Activated CD4-positive, alpha-beta T cell treated with anti-CD3 and anti-CD28 coated beads, Interleukin-2, amount 10 ng/mL, durations not matched to agents 7 days and 5 days (primary cell): ENCODE data around the gene GLS. TPM values are rescaled to one million over a fixed set of nuclear protein-coding genes. Genes with fewer than 3 reads are reported as not detected.
"Not testable (repeated sequence)": the region's sequence is repeated elsewhere in the genome, so short reads cannot be mapped to it uniquely, and the experiment has no call there.

Experiments used
- CTCF ChIA-PET: fragments of 350-600 bp; sonication (Branson Sonifier 250); formaldehyde crosslinking; loops from one replicate; lab custom pipeline; 2021; ENCODE audit warnings: antibody characterized with exemption; lab: Charles Lee
- POLR2A ChIA-PET: fragments of 350-600 bp; sonication (Branson Sonifier 250); formaldehyde crosslinking; loops from one replicate; lab custom pipeline; 2021; ENCODE audit warnings: antibody characterized with exemption; lab: Charles Lee
- DNase-seq: peaks from one replicate; pipeline ENCODE4 v3.0.0-alpha.2; 2020
- H3K27ac Mint-ChIP-seq: one replicate; pipeline ENCODE4 v1.8.0; 2021; ENCODE audit warnings: mild to moderate bottlenecking, moderate library complexity, mixed read lengths
- H3K27me3 Mint-ChIP-seq: one replicate; pipeline ENCODE4 v1.8.0; 2021; ENCODE audit warnings: mixed read lengths
- H3K36me3 Mint-ChIP-seq: one replicate; pipeline ENCODE4 v1.8.0; 2021; ENCODE audit warnings: low read depth, mixed read lengths
- H3K4me1 Mint-ChIP-seq: one replicate; pipeline ENCODE4 v1.8.0; 2021; ENCODE audit warnings: mixed read lengths
- H3K4me3 Mint-ChIP-seq: one replicate; pipeline ENCODE4 v1.8.0; 2021; ENCODE audit warnings: mild to moderate bottlenecking, moderate library complexity, mixed read lengths
- H3K9me3 Mint-ChIP-seq: one replicate; pipeline ENCODE4 v1.8.0; 2021; ENCODE audit warnings: mixed read lengths
- total RNA-seq, 2 experiments: library from RNA; stranded (reverse); gene quantifications; one replicate each; pipeline ENCODE4 v1.2.3, GENCODE V29; 2021

Gene GLS
- total RNA-seq, 2 experiments from 2014 or later, result 142 to 155 TPM

GRCh38 chr2:190993292-190993643, 112.6 kb downstream of the GLS start:
- no peaks in the 10 kb centered on the region for H3K27me3 Mint-ChIP-seq
- DNase-seq, result no peak
- ChIA-PET CTCF (interaction anchor here (1.0 to 2.0 kb wide), 5 partner anchors 9 to 27 kb away, joined by 3 to 6 read pairs (median 6); no protein-coding TSS in a partner anchor), POLR2A (interaction anchor here (0.7 kb wide), 1 partner anchor 27 kb away, joined by 4 read pairs; no protein-coding TSS in a partner anchor)
- no peak overlapping the region for H3K27ac Mint-ChIP-seq
- peaks cover 90% of the 10 kb centered on the region for H3K36me3 Mint-ChIP-seq
- H3K4me3 Mint-ChIP-seq, result no peak overlapping the region
- peaks cover 80% of the 10 kb centered on the region for H3K4me1 Mint-ChIP-seq
- no peaks in the 10 kb centered on the region for H3K9me3 Mint-ChIP-seq

DNA sequence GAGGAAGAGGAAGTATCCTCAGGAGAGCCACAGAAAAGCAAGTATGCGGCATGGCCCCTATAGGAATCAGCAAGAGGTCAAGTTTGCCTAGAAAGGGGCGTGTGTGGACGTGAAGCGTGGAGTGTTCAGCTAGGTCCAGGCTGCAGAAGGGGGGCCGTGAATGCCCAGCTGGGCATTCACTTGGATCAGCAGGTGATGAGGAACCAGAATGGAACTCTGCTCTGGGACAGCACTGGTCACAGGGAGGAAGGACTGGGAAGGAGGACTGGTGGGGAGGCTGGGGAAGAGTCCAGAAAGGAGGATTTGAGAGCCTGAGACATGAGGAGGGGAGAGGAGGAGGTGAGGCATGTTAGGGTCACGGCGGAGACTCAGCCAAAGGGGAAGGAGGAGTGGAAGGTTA, 113.5 kb downstream of the GLS start:
- POLR2A ChIA-PET, result no interaction called here
- Mint-ChIP-seq H3K36me3 (peaks cover 87% of the 10 kb centered on the region), H3K4me1 (peaks cover 79% of the 10 kb centered on the region), H3K4me3 (no peak overlapping the region), H3K9me3 (no peaks in the 10 kb centered on the region), H3K27ac (peak overlapping the region; percentile 47), H3K27me3 (no peaks in the 10 kb centered on the region)
- CTCF ChIA-PET, result interaction anchor here (2.0 kb wide), 1 partner anchor 10 kb away, joined by 6 read pairs; no protein-coding TSS in a partner anchor
- DNase-seq, result no peak

GRCh38 chr2:190995315-190995714, 114.7 kb downstream of the GLS start:
- H3K27me3 Mint-ChIP-seq, POLR2A ChIA-PET, CTCF ChIA-PET, H3K27ac Mint-ChIP-seq, DNase-seq, H3K4me3 Mint-ChIP-seq, H3K9me3 Mint-ChIP-seq: not testable (repeated sequence)
- Mint-ChIP-seq H3K36me3 (peaks cover 87% of the 10 kb centered on the region), H3K4me1 (peaks cover 81% of the 10 kb centered on the region)

GRCh38 chr2:190996338-190996946, 115.8 kb downstream of the GLS start:
- peak; percentile 49 for DNase-seq

DNA sequence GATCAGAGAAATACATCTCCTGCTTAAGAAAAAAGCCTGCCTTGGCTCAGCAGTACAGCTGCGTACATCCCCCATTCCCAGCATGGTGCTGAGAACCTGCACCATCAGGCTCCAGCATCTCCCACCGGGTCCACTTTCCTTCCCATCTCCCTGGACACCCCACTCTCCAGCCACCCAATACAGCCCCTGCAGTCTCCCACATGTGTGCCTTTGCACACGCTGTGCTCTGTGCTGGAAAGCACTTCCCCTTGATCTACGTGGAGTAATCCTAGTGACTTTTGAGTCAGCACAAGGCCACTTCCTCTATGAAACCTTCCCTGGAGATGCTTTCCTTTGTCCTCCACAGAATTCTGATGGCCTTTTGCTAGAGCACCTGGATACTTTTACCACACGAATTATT, 116.3 kb downstream of the GLS start:
- H3K27ac Mint-ChIP-seq, result peak overlapping the region; percentile 50
- no peaks in the 10 kb centered on the region for H3K9me3 Mint-ChIP-seq
- H3K4me1 Mint-ChIP-seq, result peaks cover 88% of the 10 kb centered on the region
- CTCF ChIA-PET, result interaction anchor here (1.1 kb wide), 1 partner anchor 9 kb away, joined by 3 read pairs; no protein-coding TSS in a partner anchor
- H3K4me3 Mint-ChIP-seq, result peak overlapping the region; percentile 26
- peaks cover 92% of the 10 kb centered on the region for H3K36me3 Mint-ChIP-seq
- POLR2A ChIA-PET, result no interaction called here
- DNase-seq, result no peak
- no peaks in the 10 kb centered on the region for H3K27me3 Mint-ChIP-seq

More at GRCh38 chr2:190996338-190996946, 115.8 kb downstream of the GLS start:
- no peaks in the 10 kb centered on the region for H3K27me3 Mint-ChIP-seq
- H3K4me3 Mint-ChIP-seq, result peak overlapping the region; percentile 26
- peaks cover 84% of the 10 kb centered on the region for H3K4me1 Mint-ChIP-seq
- no peaks in the 10 kb centered on the region for H3K9me3 Mint-ChIP-seq
- H3K27ac Mint-ChIP-seq, result peak overlapping the region; percentile 71
- POLR2A ChIA-PET, result no interaction called here
- CTCF ChIA-PET, result no interaction called here
- H3K36me3 Mint-ChIP-seq, result peaks cover 88% of the 10 kb centered on the region

DNA sequence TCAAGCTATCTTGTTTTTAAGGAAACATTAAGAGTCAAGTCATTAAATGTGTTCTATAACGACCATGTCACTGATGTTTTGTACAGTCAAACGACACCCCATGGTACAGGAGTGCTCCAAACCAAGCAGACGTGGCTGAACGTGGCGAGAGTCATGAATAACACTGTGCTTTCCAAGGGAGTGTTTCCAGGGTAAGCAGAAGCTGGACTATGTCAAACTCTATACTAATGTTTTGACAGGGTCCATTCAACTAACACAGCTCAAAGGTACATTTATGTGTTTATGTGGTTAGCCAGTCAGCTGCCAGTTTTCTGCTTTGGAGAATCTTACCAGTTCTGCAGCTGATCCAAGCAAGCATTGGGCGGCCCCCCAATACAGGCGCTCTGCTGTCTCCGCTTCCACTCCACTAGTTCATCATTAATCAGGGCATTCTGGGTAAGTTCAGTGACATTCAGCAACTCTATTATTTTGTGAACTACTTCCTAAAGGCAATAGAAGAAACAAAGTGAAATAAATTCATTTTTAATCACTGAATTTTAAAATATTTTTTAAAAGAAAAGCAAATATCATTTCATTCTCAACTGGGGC, 117.0 kb downstream of the GLS start:
- H3K27ac Mint-ChIP-seq, result peak overlapping the region; percentile 50
- no peak overlapping the region for H3K4me3 Mint-ChIP-seq
- DNase-seq, result no peak
- no peaks in the 10 kb centered on the region for H3K9me3 Mint-ChIP-seq
- ChIA-PET CTCF (interaction anchor here (0.7 to 1.1 kb wide), 2 partner anchors 9 to 574 kb away, joined by 3 to 4 read pairs; no protein-coding TSS in a partner anchor), POLR2A (no interaction called here)
- H3K4me1 Mint-ChIP-seq, result peaks cover 88% of the 10 kb centered on the region
- peaks cover 91% of the 10 kb centered on the region for H3K36me3 Mint-ChIP-seq
- no peaks in the 10 kb centered on the region for H3K27me3 Mint-ChIP-seq

GRCh38 chr2:190999058-190999457, 118.4 kb downstream of the GLS start:
- CTCF ChIA-PET, result no interaction called here
- H3K36me3 Mint-ChIP-seq, result peaks cover 92% of the 10 kb centered on the region
- no peak overlapping the region for H3K4me3 Mint-ChIP-seq
- peaks cover 91% of the 10 kb centered on the region for H3K4me1 Mint-ChIP-seq
- no peak for DNase-seq
- H3K27ac Mint-ChIP-seq, result no peak overlapping the region
- H3K27me3 Mint-ChIP-seq, result no peaks in the 10 kb centered on the region
- POLR2A ChIA-PET, result no interaction called here
- H3K9me3 Mint-ChIP-seq, result peaks cover 7% of the 10 kb centered on the region

GRCh38 chr2:190999949-191000665, 119.5 kb downstream of the GLS start:
- Mint-ChIP-seq H3K4me1 (peaks cover 95% of the 10 kb centered on the region), H3K4me3 (no peak overlapping the region), H3K27ac (peak overlapping the region; percentile 50), H3K36me3 (peaks cover 95% of the 10 kb centered on the region), H3K27me3 (no peaks in the 10 kb centered on the region), H3K9me3 (peaks cover 16% of the 10 kb centered on the region)
- CTCF ChIA-PET, result interaction anchor here (0.9 to 1.8 kb wide), 6 partner anchors 11 to 32 kb away, joined by 3 to 5 read pairs (median 3); no protein-coding TSS in a partner anchor
- DNase-seq, result no peak
- POLR2A ChIA-PET, result no interaction called here

DNA sequence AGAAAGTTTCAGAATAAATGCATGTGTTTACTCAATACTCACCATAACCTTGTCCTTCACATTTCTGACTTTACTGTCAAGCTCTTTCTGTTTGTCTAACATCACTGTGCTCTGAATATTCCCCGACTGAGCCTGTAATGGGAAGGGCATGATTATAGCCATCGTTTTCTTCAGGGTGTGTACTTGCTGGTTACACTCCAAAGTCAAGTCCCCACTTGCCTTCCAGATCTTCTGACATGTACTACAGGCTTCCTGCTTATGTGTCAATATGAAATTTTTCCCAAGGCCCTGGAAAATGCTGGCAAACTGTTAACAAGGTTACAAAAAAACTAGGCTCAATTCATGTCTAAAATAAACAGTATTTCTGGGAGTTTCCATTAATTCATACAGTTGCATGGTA, 120.4 kb downstream of the GLS start:
- Mint-ChIP-seq H3K27ac (peak overlapping the region; percentile 6), H3K4me3 (no peak overlapping the region), H3K9me3 (peaks cover 17% of the 10 kb centered on the region), H3K36me3 (peaks cover 95% of the 10 kb centered on the region), H3K4me1 (peaks cover 93% of the 10 kb centered on the region), H3K27me3 (no peaks in the 10 kb centered on the region)
- CTCF ChIA-PET, result interaction anchor here (0.9 to 1.8 kb wide), 6 partner anchors 10 to 33 kb away, joined by 3 to 5 read pairs (median 3); no protein-coding TSS in a partner anchor
- no peak for DNase-seq
- POLR2A ChIA-PET, result no interaction called here

- H3K27ac Mint-ChIP-seq, result peak overlapping the region; percentile 64
- H3K4me3 Mint-ChIP-seq, result no peak overlapping the region
- ChIA-PET POLR2A (no interaction called here), CTCF (interaction anchor here (1.3 to 1.9 kb wide), 6 partner anchors 11 to 116 kb away, joined by 3 to 6 read pairs (median 5); partner anchors contain the start of gene STAT1)
- peaks cover 22% of the 10 kb centered on the region for H3K9me3 Mint-ChIP-seq
- H3K4me1 Mint-ChIP-seq, result peaks cover 93% of the 10 kb centered on the region
- no peaks in the 10 kb centered on the region for H3K27me3 Mint-ChIP-seq
- DNase-seq, result no peak
- peaks cover 95% of the 10 kb centered on the region for H3K36me3 Mint-ChIP-seq
Observed at GRCh38 chr2:191001624-191002023, 121.0 kb downstream of the GLS start.

GRCh38 chr2:191003405-191004309, 123.0 kb downstream of the GLS start:
- Mint-ChIP-seq H3K4me3 (no peak overlapping the region), H3K4me1 (peaks cover 95% of the 10 kb centered on the region), H3K27ac (peak overlapping the region; percentile 32), H3K27me3 (no peaks in the 10 kb centered on the region), H3K9me3 (peaks cover 27% of the 10 kb centered on the region), H3K36me3 (peaks cover 99% of the 10 kb centered on the region)
- no peak for DNase-seq
- ChIA-PET POLR2A (no interaction called here), CTCF (interaction anchor here (1.0 to 1.9 kb wide), 4 partner anchors 9 to 54 kb away, joined by 3 to 6 read pairs (median 4); no protein-coding TSS in a partner anchor)

DNA sequence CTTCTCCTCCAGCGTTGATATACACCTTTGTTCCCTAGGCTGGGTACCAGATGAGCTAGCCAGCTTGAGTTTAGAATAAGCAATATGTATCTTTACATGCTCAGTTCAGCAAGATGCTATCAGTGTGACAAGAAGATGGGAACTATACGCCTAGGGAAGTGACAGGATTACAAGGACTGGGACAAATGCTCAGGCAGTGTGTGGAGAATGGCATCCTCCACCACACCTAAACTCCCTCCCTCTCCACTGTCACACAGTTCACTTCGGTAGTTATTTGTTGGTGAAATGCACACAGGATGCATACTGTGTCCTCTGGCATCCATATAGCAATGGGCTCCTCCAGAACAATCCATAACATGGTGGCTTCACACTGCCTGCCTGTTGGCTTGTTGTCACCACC, 125.7 kb downstream of the GLS start:
- ChIA-PET POLR2A (no interaction called here), CTCF (interaction anchor here (0.6 kb wide), 1 partner anchor 213 kb away, joined by 4 read pairs; no protein-coding TSS in a partner anchor)
- H3K4me3 Mint-ChIP-seq, result peak overlapping the region; percentile 68
- H3K27ac Mint-ChIP-seq, result peak overlapping the region; percentile 57
- H3K4me1 Mint-ChIP-seq, result peaks cover 84% of the 10 kb centered on the region
- H3K9me3 Mint-ChIP-seq, result peaks cover 27% of the 10 kb centered on the region
- H3K36me3 Mint-ChIP-seq, result peaks cover 89% of the 10 kb centered on the region
- H3K27me3 Mint-ChIP-seq, result no peaks in the 10 kb centered on the region
- no peak for DNase-seq
